Endodermal cell (in vitro differentiated cells): Measurements from ENCODE around the gene ATG2A. TPM values are rescaled to one million over a fixed set of nuclear protein-coding genes. Genes with fewer than 3 reads are reported as not detected.

Source experiments
- DNase-seq: peaks from one replicate; pipeline ENCODE4 v3.0.0-alpha.2; 2017
- H3K27ac ChIP-seq: 2 replicates; pipeline ENCODE4 v1.5.1; 2013; ENCODE audit warnings: mild to moderate bottlenecking, low read depth, low read length, moderate library complexity
- H3K27me3 ChIP-seq: 2 replicates; pipeline ENCODE4 v1.6.1; 2013; ENCODE audit warnings: mild to moderate bottlenecking, low read length, moderate library complexity; ENCODE audit not compliant: insufficient read depth, control insufficient read depth, poor library complexity, severe bottlenecking
- H3K36me3 ChIP-seq: 2 replicates; pipeline ENCODE4 v1.7.0; 2013; ENCODE audit warnings: mild to moderate bottlenecking, low read length, moderate library complexity; ENCODE audit not compliant: control insufficient read depth, insufficient read depth
- H3K4me1 ChIP-seq: one replicate; pipeline ENCODE4 v1.7.0; 2013; ENCODE audit warnings: low read length; ENCODE audit not compliant: control insufficient read depth, insufficient read depth
- H3K4me3 ChIP-seq: 2 replicates; pipeline ENCODE4 v1.5.1; 2013; ENCODE audit warnings: mild to moderate bottlenecking, low read length, moderate library complexity
- H3K9ac ChIP-seq: 2 replicates; pipeline ENCODE4 v1.6.1; 2013; ENCODE audit warnings: mild to moderate bottlenecking, low read length, moderate library complexity; ENCODE audit not compliant: poor library complexity, severe bottlenecking; ENCODE audit errors: extremely low read depth
- H3K9me3 ChIP-seq: 2 replicates; pipeline ENCODE4 v1.6.1; 2013; ENCODE audit warnings: mild to moderate bottlenecking, low read length, moderate library complexity; ENCODE audit not compliant: control insufficient read depth
- H3K27ac Mint-ChIP-seq: 2 replicates; pipeline ENCODE4 v1.8.0; 2020; ENCODE audit warnings: mixed read lengths
- H3K27me3 Mint-ChIP-seq: 2 replicates; pipeline ENCODE4 v1.8.0; 2021; ENCODE audit warnings: mild to moderate bottlenecking, mixed read lengths; ENCODE audit not compliant: insufficient read depth
- H3K36me3 Mint-ChIP-seq: 2 replicates; pipeline ENCODE4 v1.8.0; 2020; ENCODE audit warnings: low read depth, mixed read lengths
- H3K4me1 Mint-ChIP-seq: 2 replicates; pipeline ENCODE4 v1.8.0; 2020; ENCODE audit warnings: mixed read lengths
- H3K4me3 Mint-ChIP-seq: 2 replicates; pipeline ENCODE4 v1.8.0; 2020; ENCODE audit warnings: mild to moderate bottlenecking, moderate library complexity, mixed read lengths
- H3K9me3 Mint-ChIP-seq: 2 replicates; pipeline ENCODE4 v1.8.0; 2020; ENCODE audit warnings: mild to moderate bottlenecking, mixed read lengths
- CTCF ChIP-seq: fragments of 200-600 bp; sonication (generic); conservative IDR thresholded peaks from 2 replicates; pipeline ENCODE4 v1.5.0; 2021; ENCODE audit warnings: antibody characterized with exemption, mild to moderate bottlenecking
- WGBS, 2 experiments: methylation state at CpG; one replicate each; pipeline versions ENCODE4 v1.1.5 to v1.1.7; 2013; ENCODE audit warnings: missing lambda C conversion rate in 2 of 2, mixed read lengths in 1 of 2; ENCODE audit not compliant: insufficient coverage in 1 of 2, insufficient read length in 1 of 2; 5-methylcytosine and 5-hydroxymethylcytosine counted together
- long read RNA-seq, 4 experiments: library from polyadenylated mRNA in 2 of 4; library from RNA in 1 of 4; library from capped mRNA in 1 of 4; stranded (forward) in 3 of 4; unstranded in 1 of 4; transcript quantifications; one replicate each; pipeline ENCODE4 v2.0.0, GENCODE V29; 2020 to 2021; ENCODE audit warnings: inconsistent platforms in 1 of 4
- polyA plus RNA-seq, 2 experiments: library from polyadenylated mRNA; stranded (reverse); fragments of 50-300 nt; gene quantifications; one replicate each; pipeline ENCODE4 v1.2.3, GENCODE V29; 2013
- total RNA-seq, 2 donors: library from RNA; stranded (reverse); fragmentation: NEBNext Ultra II Directional in 1 of 2; extraction: Animal tissue kit (Norgen Biotek cat#: 25700) in 1 of 2; gene quantifications; 2 replicates in 1 of 2; 3 replicates in 1 of 2; pipeline ENCODE4 v1.2.1, GENCODE V29; 2021

ATG2A gene
- total RNA-seq, result 10 to 100 TPM; 17.0 to 23.0 TPM
- 12.9 TPM for polyA plus RNA-seq (2013, experiment 1 of 2)
- polyA plus RNA-seq (2013, experiment 2 of 2), result 10.2 TPM
- long read RNA-seq, experiment 1, partial matches to known transcripts, result 1 of 1 reads
- long read RNA-seq, experiment 1, other reads (novel, unspliced or antisense), result 0 of 1 reads
- long read RNA-seq, experiment 2, partial matches to known transcripts, result 2 of 9 reads
- long read RNA-seq, experiment 2, other reads (novel, unspliced or antisense), result 7 of 9 reads
- long read RNA-seq, experiment 3, partial matches to known transcripts, result 3 of 3 reads
- long read RNA-seq, experiment 3, other reads (novel, unspliced or antisense), result 0 of 3 reads
- long read RNA-seq, experiment 4, result 0 reads

GRCh38 chr11:64916775-64917662 is at the start of gene ATG2A:
TSS of gene ATG2A (minus strand) at chr11:64917209. CDS start at chr11:64917135, 74 bp downstream.
- peaks cover 4% of the 10 kb centered on the region for H3K36me3 Mint-ChIP-seq
- H3K27ac ChIP-seq, result peak within 1 kb of the TSS; percentile 10
- no peaks in the 10 kb centered on the region for H3K9me3 Mint-ChIP-seq
- H3K9me3 ChIP-seq, result no peaks in the 10 kb centered on the region
- H3K27me3 ChIP-seq, result peaks cover 37% of the 10 kb centered on the region
- H3K4me3 Mint-ChIP-seq, result peak within 1 kb of the TSS; percentile 79
- H3K4me1 ChIP-seq, result peaks cover 9% of the 10 kb centered on the region
- peaks cover 36% of the 10 kb centered on the region for H3K27me3 Mint-ChIP-seq
- DNase-seq, result peak; percentile 99
- peaks cover 18% of the 10 kb centered on the region for H3K4me1 Mint-ChIP-seq
- H3K4me3 ChIP-seq, result peak within 1 kb of the TSS; percentile 85
- WGBS, 2 experiments, result 1% methylated on average over 41 to 57 of the region's 57 CpGs
- no peak for TF ChIP-seq CTCF
- H3K27ac Mint-ChIP-seq, result peak within 1 kb of the TSS; percentile 92
- peak within 1 kb of the TSS; percentile 71 for H3K9ac ChIP-seq
- H3K36me3 ChIP-seq, result peaks cover 6% of the 10 kb centered on the region

GRCh38 chr11:64963072-64963631 is 46.1 kb upstream of the ATG2A start:
- Histone ChIP-seq H3K9ac (no peak overlapping the region), H3K4me3 (no peak overlapping the region), H3K4me1 (no peaks in the 10 kb centered on the region), H3K27me3 (no peaks in the 10 kb centered on the region), H3K9me3 (no peaks in the 10 kb centered on the region), H3K27ac (no peak overlapping the region), H3K36me3 (no peaks in the 10 kb centered on the region)
- Mint-ChIP-seq H3K27ac (no peak overlapping the region), H3K4me3 (no peak overlapping the region), H3K4me1 (no peaks in the 10 kb centered on the region), H3K27me3 (peaks cover 4% of the 10 kb centered on the region), H3K36me3 (no peaks in the 10 kb centered on the region), H3K9me3 (no peaks in the 10 kb centered on the region)
- DNase-seq, result no peak
- no peak for TF ChIP-seq CTCF
- 87 to 96% methylated on average over 5 of the region's 5 CpGs for WGBS, 2 experiments

DNA sequence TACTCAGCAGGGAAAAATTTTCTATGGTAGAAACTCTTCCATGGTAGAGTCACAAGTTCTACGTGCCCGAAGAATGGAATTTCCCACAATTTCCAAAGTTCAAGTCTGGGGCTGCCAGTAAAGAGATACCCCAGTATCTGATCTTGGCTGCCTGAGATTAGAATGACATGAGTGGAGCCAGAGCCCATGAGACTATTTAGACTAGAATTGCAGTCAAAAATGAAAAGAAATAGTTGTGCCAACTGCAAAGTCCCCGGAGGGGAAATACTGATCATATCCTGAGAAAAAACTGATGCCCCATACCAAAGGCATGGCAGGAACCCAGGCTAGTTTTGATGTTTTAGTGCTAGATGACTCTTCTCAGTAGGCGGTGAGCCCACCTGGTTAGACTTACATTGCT is 43.7 kb upstream of the ATG2A start:
- H3K9ac ChIP-seq, result no peak overlapping the region
- H3K4me3 Mint-ChIP-seq, result no peak overlapping the region
- no peaks in the 10 kb centered on the region for H3K9me3 Mint-ChIP-seq
- 96 to 97% methylated on average over 4 of the region's 4 CpGs for WGBS, 2 experiments
- no peak for TF ChIP-seq CTCF
- H3K27me3 ChIP-seq, result no peaks in the 10 kb centered on the region
- H3K27me3 Mint-ChIP-seq, result peaks cover 4% of the 10 kb centered on the region
- H3K27ac ChIP-seq, result no peak overlapping the region
- no peak for DNase-seq
- H3K27ac Mint-ChIP-seq, result no peak overlapping the region
- no peaks in the 10 kb centered on the region for H3K36me3 ChIP-seq
- H3K9me3 ChIP-seq, result no peaks in the 10 kb centered on the region
- H3K4me1 ChIP-seq, result no peaks in the 10 kb centered on the region
- no peaks in the 10 kb centered on the region for H3K4me1 Mint-ChIP-seq
- H3K36me3 Mint-ChIP-seq, result no peaks in the 10 kb centered on the region
- no peak overlapping the region for H3K4me3 ChIP-seq
